HT-29 (cell line): ENCODE results near the gene CARD19. TPM values are rescaled to one million over a fixed set of nuclear protein-coding genes. Genes with fewer than 3 reads are reported as not detected.
"Not testable (repeated sequence)": the region's sequence is repeated elsewhere in the genome, so short reads cannot be mapped to it uniquely, and the experiment has no call there.

ENCODE experiments used
- DNase-seq: peaks from one replicate; pipeline ENCODE4 v3.0.0-alpha.2; 2015; ENCODE audit warnings: low spot score
- total RNA-seq: library from RNA; depleted of rRNA; stranded (reverse); fragments of >200 nt; shearing (Covaris generic); gene quantifications from 2 replicates; pipeline ENCODE4 v1.2.3, GENCODE V29; 2014

The CARD19 gene
- total RNA-seq, 1 experiment from 2014 or later = 142 TPM

- DNase-seq = no peak
Observed at GRCh38 chr9:93107151-93107824, 11.3 kb downstream of the CARD19 start.

- DNase-seq = no peak
Observed at GRCh38 chr9:93107825-93108161, 11.8 kb downstream of the CARD19 start.

- DNase-seq = no peak
Observed at GRCh38 chr9:93108291-93109041, 12.4 kb downstream of the CARD19 start.

- DNase-seq = no peak
Observed at GRCh38 chr9:93110311-93110855, 14.4 kb downstream of the CARD19 start.

- DNase-seq = no peak
Observed at GRCh38 chr9:93111001-93111370, 15.0 kb downstream of the CARD19 start.

GRCh38 chr9:93111371-93112115 is 15.5 kb downstream of the CARD19 start:
- DNase-seq = no peak

GRCh38 chr9:93112116-93112863 is 16.3 kb downstream of the CARD19 start:
- no peak for DNase-seq

- DNase-seq = no peak
Observed at GRCh38 chr9:93112864-93113389, 16.9 kb downstream of the CARD19 start.

- no peak for DNase-seq
Observed at GRCh38 chr9:93114169-93114983, 18.4 kb downstream of the CARD19 start.

- no peak for DNase-seq
Observed at GRCh38 chr9:93114984-93115335, 18.9 kb downstream of the CARD19 start.

- DNase-seq = no peak
Observed at GRCh38 chr9:93115486-93116071, 19.6 kb downstream of the CARD19 start.

GRCh38 chr9:93116072-93116961 is 20.3 kb downstream of the CARD19 start:
- peak; percentile 39 for DNase-seq

- DNase-seq = not testable (repeated sequence)
Observed at GRCh38 chr9:93117521-93117920, 21.5 kb downstream of the CARD19 start.

GRCh38 chr9:93117924-93118862 is 22.2 kb downstream of the CARD19 start:
- no peak for DNase-seq

- DNase-seq = no peak
Observed at GRCh38 chr9:93118863-93119702, 23.1 kb downstream of the CARD19 start.

GRCh38 chr9:93119703-93119952 is 23.6 kb downstream of the CARD19 start:
- no peak for DNase-seq
